Nephron (organoid): ENCODE data around the gene CUEDC1.

Experiments
- H3K27ac Mint-ChIP-seq, 3 experiments: 2 replicates each; pipeline ENCODE4 v1.8.0; 2020; ENCODE audit warnings: mixed read lengths in 3 of 3, mild to moderate bottlenecking in 2 of 3, moderate library complexity in 1 of 3
- H3K27me3 Mint-ChIP-seq: 2 replicates; pipeline ENCODE4 v1.8.0; 2021; ENCODE audit warnings: low read depth, mild to moderate bottlenecking, moderate library complexity, mixed read lengths
- H3K36me3 Mint-ChIP-seq: 2 replicates; pipeline ENCODE4 v1.8.0; 2020; ENCODE audit warnings: low read depth, mixed read lengths
- H3K4me1 Mint-ChIP-seq: 2 replicates; pipeline ENCODE4 v1.8.0; 2020; ENCODE audit warnings: mixed read lengths
- H3K4me3 Mint-ChIP-seq, 3 experiments: 2 replicates each; pipeline ENCODE4 v1.8.0; 2020; ENCODE audit warnings: mild to moderate bottlenecking in 3 of 3, mixed read lengths in 3 of 3, moderate library complexity in 2 of 3
- H3K9me3 Mint-ChIP-seq: 2 replicates; pipeline ENCODE4 v1.8.0; 2020; ENCODE audit warnings: mixed read lengths
- TF ChIP-seq, protein P1 (sequence below), 3 experiments: fragments of 200-600 bp; sonication (generic); IDR thresholded peaks; one replicate each; pipeline ENCODE4 v1.5.0; 2021; ENCODE audit warnings: antibody characterized with exemption in 3 of 3; ENCODE audit not compliant: unreplicated experiment in 3 of 3

Gene CUEDC1

GRCh38 chr17:57872536-57872935, 82.7 kb downstream of the CUEDC1 start:
- Mint-ChIP-seq H3K4me1 (peaks cover 83% of the 10 kb centered on the region), H3K9me3 (no peaks in the 10 kb centered on the region), H3K36me3 (peaks cover 17% of the 10 kb centered on the region), H3K27ac (peak overlapping the region; percentile 37 to 98 (median 73)), H3K4me3 (no peak overlapping the region), H3K27me3 (peaks cover 6% of the 10 kb centered on the region)
- TF ChIP-seq, protein P1, sequence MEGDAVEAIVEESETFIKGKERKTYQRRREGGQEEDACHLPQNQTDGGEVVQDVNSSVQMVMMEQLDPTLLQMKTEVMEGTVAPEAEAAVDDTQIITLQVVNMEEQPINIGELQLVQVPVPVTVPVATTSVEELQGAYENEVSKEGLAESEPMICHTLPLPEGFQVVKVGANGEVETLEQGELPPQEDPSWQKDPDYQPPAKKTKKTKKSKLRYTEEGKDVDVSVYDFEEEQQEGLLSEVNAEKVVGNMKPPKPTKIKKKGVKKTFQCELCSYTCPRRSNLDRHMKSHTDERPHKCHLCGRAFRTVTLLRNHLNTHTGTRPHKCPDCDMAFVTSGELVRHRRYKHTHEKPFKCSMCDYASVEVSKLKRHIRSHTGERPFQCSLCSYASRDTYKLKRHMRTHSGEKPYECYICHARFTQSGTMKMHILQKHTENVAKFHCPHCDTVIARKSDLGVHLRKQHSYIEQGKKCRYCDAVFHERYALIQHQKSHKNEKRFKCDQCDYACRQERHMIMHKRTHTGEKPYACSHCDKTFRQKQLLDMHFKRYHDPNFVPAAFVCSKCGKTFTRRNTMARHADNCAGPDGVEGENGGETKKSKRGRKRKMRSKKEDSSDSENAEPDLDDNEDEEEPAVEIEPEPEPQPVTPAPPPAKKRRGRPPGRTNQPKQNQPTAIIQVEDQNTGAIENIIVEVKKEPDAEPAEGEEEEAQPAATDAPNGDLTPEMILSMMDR (IDR thresholded peaks at IDR 0.05; ENCODE audit: unreplicated experiment in 3 of 3): no peak

DNA sequence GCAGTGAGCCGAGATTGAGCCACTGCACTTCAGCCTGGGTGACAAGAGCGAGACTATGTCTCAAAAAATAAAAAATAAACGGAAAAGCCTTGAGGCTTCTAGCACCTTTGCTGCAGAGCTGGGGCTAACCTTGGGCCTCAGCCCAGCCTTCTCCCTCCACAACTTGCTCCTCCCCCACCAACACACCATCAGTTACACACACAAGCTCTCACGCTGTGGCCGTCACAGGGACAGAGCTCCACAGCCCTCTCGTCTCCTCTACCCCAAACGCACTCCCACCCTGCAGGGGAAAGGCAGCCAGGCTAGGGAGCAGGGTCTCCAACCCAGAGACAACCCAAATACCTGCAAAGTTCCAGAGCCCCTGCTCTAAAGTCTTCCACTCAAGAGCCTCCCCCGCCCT, 83.3 kb downstream of the CUEDC1 start:
- H3K4me1 Mint-ChIP-seq: peaks cover 82% of the 10 kb centered on the region
- TF ChIP-seq, protein P1 (IDR thresholded peaks at IDR 0.05; ENCODE audit: unreplicated experiment in 3 of 3): no peak
- peak overlapping the region; percentile 33 to 84 (median 34) for H3K27ac Mint-ChIP-seq
- H3K4me3 Mint-ChIP-seq: peak overlapping the region in 1 of 3 experiments; percentile 43
- peaks cover 21% of the 10 kb centered on the region for H3K36me3 Mint-ChIP-seq
- H3K9me3 Mint-ChIP-seq: no peaks in the 10 kb centered on the region
- H3K27me3 Mint-ChIP-seq: peaks cover 6% of the 10 kb centered on the region

DNA sequence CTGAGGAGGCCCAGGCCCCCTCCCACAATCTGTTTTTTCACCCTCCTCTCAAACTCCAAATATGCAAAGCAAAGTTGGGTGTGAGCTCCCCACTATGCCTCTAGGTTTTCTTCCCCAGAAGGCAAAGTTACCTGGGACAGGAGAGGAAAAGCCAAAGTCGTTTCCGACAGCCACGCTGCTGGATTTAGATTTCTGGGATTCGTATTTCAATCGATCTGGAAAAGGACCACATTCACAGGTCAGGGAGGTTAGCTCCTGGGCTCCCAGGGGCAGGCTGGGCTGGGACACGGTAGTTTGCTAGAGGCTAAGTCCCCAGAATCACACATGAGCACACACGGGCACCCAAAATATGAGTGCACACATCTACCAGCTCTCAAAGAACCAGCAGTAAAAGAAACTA, 84.1 kb downstream of the CUEDC1 start:
- H3K27me3 Mint-ChIP-seq: peaks cover 6% of the 10 kb centered on the region
- TF ChIP-seq, protein P1 (IDR thresholded peaks at IDR 0.05; ENCODE audit: unreplicated experiment in 3 of 3): no peak
- peak overlapping the region in 1 of 3 experiments; percentile 33 for H3K27ac Mint-ChIP-seq
- H3K4me3 Mint-ChIP-seq: no peak overlapping the region
- no peaks in the 10 kb centered on the region for H3K9me3 Mint-ChIP-seq
- H3K36me3 Mint-ChIP-seq: peaks cover 22% of the 10 kb centered on the region
- peaks cover 75% of the 10 kb centered on the region for H3K4me1 Mint-ChIP-seq

GRCh38 chr17:57870283-57870635, 85.0 kb downstream of the CUEDC1 start:
- Mint-ChIP-seq H3K4me1 (peaks cover 66% of the 10 kb centered on the region), H3K27me3 (peaks cover 6% of the 10 kb centered on the region), H3K27ac (peak overlapping the region; percentile 15 to 69 (median 51)), H3K9me3 (no peaks in the 10 kb centered on the region), H3K36me3 (peaks cover 26% of the 10 kb centered on the region), H3K4me3 (no peak overlapping the region)
- TF ChIP-seq, protein P1 (IDR thresholded peaks at IDR 0.05; ENCODE audit: unreplicated experiment in 3 of 3): no peak

DNA sequence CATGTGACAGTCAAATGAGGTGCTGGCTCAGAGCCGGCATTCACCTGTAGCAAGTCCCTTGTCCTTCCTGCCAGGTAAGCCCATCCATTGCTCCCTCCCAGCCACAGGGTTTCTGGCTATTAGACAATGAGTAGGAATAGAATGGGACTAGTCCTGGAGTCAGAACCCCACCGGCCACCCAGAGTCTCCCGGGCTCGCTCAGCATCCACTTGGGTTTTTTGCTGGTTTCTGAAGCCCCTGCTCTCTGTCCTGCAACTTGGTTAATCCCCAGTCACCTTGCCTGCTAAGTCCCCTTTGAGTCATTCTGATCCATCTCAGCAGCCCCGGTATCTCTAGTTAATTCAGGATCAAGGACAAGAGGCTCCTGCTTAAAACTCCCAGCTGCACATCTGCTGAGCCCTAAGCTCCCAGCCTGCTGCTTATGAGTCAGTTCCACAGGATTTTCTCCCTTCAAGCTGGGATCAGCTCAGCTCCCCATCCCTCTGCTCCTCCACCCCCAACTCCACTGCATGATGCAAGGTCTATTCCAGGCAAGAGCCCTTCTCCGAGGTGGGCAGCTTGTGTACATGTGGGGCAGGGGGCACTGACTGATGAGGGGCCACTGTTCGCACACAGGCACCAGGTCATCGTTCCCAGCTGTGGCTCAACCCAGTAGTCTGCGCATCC, 85.5 kb downstream of the CUEDC1 start:
- no peak overlapping the region for H3K4me3 Mint-ChIP-seq
- H3K27me3 Mint-ChIP-seq: peaks cover 6% of the 10 kb centered on the region
- peak overlapping the region in 2 of 3 experiments; percentile 51 to 69 for H3K27ac Mint-ChIP-seq
- peaks cover 61% of the 10 kb centered on the region for H3K4me1 Mint-ChIP-seq
- TF ChIP-seq, protein P1 (IDR thresholded peaks at IDR 0.05; ENCODE audit: unreplicated experiment in 3 of 3): no peak
- H3K36me3 Mint-ChIP-seq: peaks cover 31% of the 10 kb centered on the region
- no peaks in the 10 kb centered on the region for H3K9me3 Mint-ChIP-seq
